Activated T-helper 1 cell treated with anti-CD3 and anti-CD28 coated beads, Interleukin-12 subunit alpha, Interleukin-12 subunit beta, Interleukin-2, Interleukin-4 antibody, amounts not matched to agents 30 ng/mL and 10 ng/mL and 1 ng/mL, durations not matched to agents 14 hours and 24 hours and 36 hours (primary cell): ENCODE results near the gene MBTD1. TPM values are rescaled to one million over a fixed set of nuclear protein-coding genes. Genes with fewer than 3 reads are reported as not detected.
A peak's percentile ranks its signal among the peaks of the same experiment; 100 is the strongest.

Source experiments
- DNase-seq: peaks from one replicate; pipeline ENCODE4 v3.0.0; 2021; ENCODE audit warnings: low spot score
- H3K27ac Mint-ChIP-seq: one replicate; pipeline ENCODE4 v1.8.0; 2021; ENCODE audit warnings: mild to moderate bottlenecking, mixed read lengths
- H3K27me3 Mint-ChIP-seq: one replicate; pipeline ENCODE4 v1.8.0; 2022; ENCODE audit warnings: mild to moderate bottlenecking, moderate library complexity, mixed read lengths; ENCODE audit not compliant: insufficient read depth
- H3K36me3 Mint-ChIP-seq: one replicate; pipeline ENCODE4 v1.8.0; 2021; ENCODE audit warnings: low read depth, mixed read lengths
- H3K4me1 Mint-ChIP-seq: one replicate; pipeline ENCODE4 v1.8.0; 2021; ENCODE audit warnings: low read depth, mixed read lengths
- H3K4me3 Mint-ChIP-seq: one replicate; pipeline ENCODE4 v1.8.0; 2021; ENCODE audit warnings: mild to moderate bottlenecking, moderate library complexity, mixed read lengths
- H3K9me3 Mint-ChIP-seq: one replicate; pipeline ENCODE4 v1.8.0; 2021; ENCODE audit warnings: mixed read lengths
- intact Hi-C: fragments of 100-400 bp; cut with micrococcal nuclease; formaldehyde crosslinking; loops from one replicate; pipeline ENCODE4 v1.15.1; 2024
- total RNA-seq: library from RNA; stranded (reverse); gene quantifications from 2 replicates; pipeline ENCODE4 v1.2.3, GENCODE V29; 2022

MBTD1 gene
- total RNA-seq, 1 donor from 2014 or later, result 12.0 TPM

GRCh38 chr17:51150932-51151331 lies 108.9 kb downstream of the MBTD1 start:
- H3K36me3 Mint-ChIP-seq, result peaks cover 6% of the 10 kb centered on the region
- no peaks in the 10 kb centered on the region for H3K27me3 Mint-ChIP-seq
- no peak overlapping the region for H3K27ac Mint-ChIP-seq
- H3K4me3 Mint-ChIP-seq, result no peak overlapping the region
- DNase-seq, result no peak
- intact Hi-C loops, result loop anchor here (5.0 to 10.0 kb wide), 2 partner anchors 299 to 446 kb away; partner anchors contain the start of gene ANKRD40
- H3K9me3 Mint-ChIP-seq, result no peaks in the 10 kb centered on the region
- peaks cover 27% of the 10 kb centered on the region for H3K4me1 Mint-ChIP-seq

- Mint-ChIP-seq H3K36me3 (no peaks in the 10 kb centered on the region), H3K27ac (no peak overlapping the region)
- intact Hi-C loops, result no loop called here
These were observed 110.7 kb downstream of the MBTD1 start for GRCh38 chr17:51149163-51149562.

GRCh38 chr17:51147650-51148049 lies 112.2 kb downstream of the MBTD1 start:
- no peaks in the 10 kb centered on the region for H3K27me3 Mint-ChIP-seq
- no peaks in the 10 kb centered on the region for H3K9me3 Mint-ChIP-seq
- intact Hi-C loops, result loop anchor here (1.0 kb wide), 1 partner anchor 26 kb away; no protein-coding TSS in a partner anchor
- peak overlapping the region; percentile 75 for H3K27ac Mint-ChIP-seq
- H3K4me3 Mint-ChIP-seq, result no peak overlapping the region
- H3K4me1 Mint-ChIP-seq, result peaks cover 26% of the 10 kb centered on the region
- no peak for DNase-seq
- H3K36me3 Mint-ChIP-seq, result no peaks in the 10 kb centered on the region

More at GRCh38 chr17:51149163-51149562, 110.7 kb downstream of the MBTD1 start:
- Mint-ChIP-seq H3K4me3 (no peak overlapping the region), H3K4me1 (peaks cover 23% of the 10 kb centered on the region), H3K27me3 (no peaks in the 10 kb centered on the region), H3K9me3 (no peaks in the 10 kb centered on the region)
- no peak for DNase-seq

- Mint-ChIP-seq H3K4me1 (peaks cover 28% of the 10 kb centered on the region), H3K36me3 (no peaks in the 10 kb centered on the region), H3K4me3 (no peak overlapping the region), H3K9me3 (no peaks in the 10 kb centered on the region), H3K27me3 (no peaks in the 10 kb centered on the region), H3K27ac (no peak overlapping the region)
- intact Hi-C loops, result no loop called here
- DNase-seq, result no peak
These were observed 115.4 kb downstream of the MBTD1 start for GRCh38 chr17:51144266-51145022.

- intact Hi-C loops, result no loop called here
- DNase-seq, result no peak
- Mint-ChIP-seq H3K4me3 (no peak overlapping the region), H3K36me3 (no peaks in the 10 kb centered on the region), H3K9me3 (no peaks in the 10 kb centered on the region), H3K27me3 (no peaks in the 10 kb centered on the region), H3K4me1 (peaks cover 24% of the 10 kb centered on the region), H3K27ac (no peak overlapping the region)
These were observed 117.3 kb downstream of the MBTD1 start for GRCh38 chr17:51142597-51142996.

- peaks cover 11% of the 10 kb centered on the region for H3K4me1 Mint-ChIP-seq
- H3K4me3 Mint-ChIP-seq, result no peak overlapping the region
- no peaks in the 10 kb centered on the region for H3K27me3 Mint-ChIP-seq
- DNase-seq, result no peak
- H3K36me3 Mint-ChIP-seq, result no peaks in the 10 kb centered on the region
- intact Hi-C loops, result no loop called here
- H3K9me3 Mint-ChIP-seq, result no peaks in the 10 kb centered on the region
- H3K27ac Mint-ChIP-seq, result no peak overlapping the region
These were observed 123.9 kb downstream of the MBTD1 start for GRCh38 chr17:51135956-51136355.

- H3K27ac Mint-ChIP-seq, result no peak overlapping the region
- H3K4me3 Mint-ChIP-seq, result no peak overlapping the region
- intact Hi-C loops, result no loop called here
- no peaks in the 10 kb centered on the region for H3K27me3 Mint-ChIP-seq
- H3K9me3 Mint-ChIP-seq, result no peaks in the 10 kb centered on the region
- H3K36me3 Mint-ChIP-seq, result no peaks in the 10 kb centered on the region
- peaks cover 11% of the 10 kb centered on the region for H3K4me1 Mint-ChIP-seq
- no peak for DNase-seq
These were observed 126.5 kb downstream of the MBTD1 start for GRCh38 chr17:51133365-51133764.

DNA sequence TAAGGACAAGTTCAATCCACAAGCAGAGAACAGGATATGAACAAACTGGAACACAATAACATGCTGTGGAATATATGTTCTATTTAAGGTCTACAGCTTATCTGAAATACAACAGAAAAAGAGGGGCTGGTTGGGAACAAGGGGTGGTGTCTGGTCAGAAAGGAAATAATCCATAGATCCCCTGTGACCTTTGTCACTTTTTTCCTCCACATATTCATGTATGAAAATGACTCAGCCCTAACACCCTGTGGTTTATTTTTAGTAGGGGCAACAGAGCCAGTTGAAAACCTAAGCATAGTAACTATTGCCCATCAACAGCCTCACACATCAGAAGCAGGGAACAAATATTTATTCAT lies 126.9 kb downstream of the MBTD1 start:
- Mint-ChIP-seq H3K4me3 (no peak overlapping the region), H3K4me1 (peaks cover 11% of the 10 kb centered on the region), H3K36me3 (no peaks in the 10 kb centered on the region), H3K27ac (no peak overlapping the region), H3K27me3 (no peaks in the 10 kb centered on the region), H3K9me3 (no peaks in the 10 kb centered on the region)
- DNase-seq, result no peak
- intact Hi-C loops, result no loop called here

- Mint-ChIP-seq H3K36me3 (no peaks in the 10 kb centered on the region), H3K27me3 (peaks cover 2% of the 10 kb centered on the region), H3K27ac (no peak overlapping the region), H3K9me3 (no peaks in the 10 kb centered on the region), H3K4me1 (peaks cover 6% of the 10 kb centered on the region), H3K4me3 (no peak overlapping the region)
- no peak for DNase-seq
- intact Hi-C loops, result no loop called here
These were observed 131.8 kb downstream of the MBTD1 start for GRCh38 chr17:51128076-51128475.

Other genes with a start within 250 kb of the MBTD1 start
- 44.1 and 45.2 TPM in 2 replicates for gene SPAG9, start 139.2 kb downstream of the MBTD1 start, total RNA-seq
- gene NME1, start 106.5 kb downstream of the MBTD1 start, total RNA-seq, result 413 and 424 TPM in 2 replicates
- gene NME2, start 93.6 kb downstream of the MBTD1 start, total RNA-seq, result 664 and 674 TPM in 2 replicates
- 89.7 and 95.6 TPM in 2 replicates for gene UTP18, start 497 bp upstream of the MBTD1 start, total RNA-seq